SK-N-SH (cell line): ENCODE measurements around the gene WDR48. TPM values are rescaled to one million over a fixed set of nuclear protein-coding genes. Genes with fewer than 3 reads are reported as not detected.

Source experiments
- CTCF ChIA-PET: fragments of 300-600, 350-600 bp; formaldehyde crosslinking; extraction: SDS; loops from one replicate; lab custom pipeline; 2021; lab: Yijun Ruan, JAX
- POLR2A ChIA-PET: fragments of 350-600 bp; sonication (Branson Sonifier 250); formaldehyde crosslinking; extraction: SDS; loops from one replicate; lab custom pipeline; 2020; ENCODE audit warnings: antibody characterized with exemption, inconsistent platforms; lab: Yijun Ruan, JAX
- DNase-seq: peaks from one replicate; pipeline ENCODE4 v3.0.0; 2012
- H2AFZ ChIP-seq: fragments of 200-600 bp; sonication (generic); 2 replicates; pipeline ENCODE4 v1.8.1; 2016; ENCODE audit warnings: antibody characterized with exemption, mild to moderate bottlenecking, low read depth
- H3F3A ChIP-seq: fragments of 200-600 bp; sonication (generic); replicated peaks from 2 replicates; pipeline ENCODE3; 2016; ENCODE audit warnings: antibody characterized with exemption, mild to moderate bottlenecking; ENCODE audit not compliant: insufficient read depth
- H3K27ac ChIP-seq, 2 experiments: fragments of 200-500 bp in 1 of 2; fragments of 200-600 bp in 1 of 2; sonication (Bioruptor generic) in 1 of 2; sonication (generic), shearing (Covaris generic) in 1 of 2; 2 replicates each; pipeline versions ENCODE4 v1.5.1 to v1.6.1; 2014 to 2016; ENCODE audit warnings: low read depth in 2 of 2, inconsistent platforms in 1 of 2, low read length in 1 of 2, mild to moderate bottlenecking in 1 of 2, mixed read lengths in 1 of 2
- H3K27me3 ChIP-seq: fragments of 200-600 bp; sonication (generic), shearing (Covaris generic); 2 replicates; pipeline ENCODE4 v1.6.1; 2016; ENCODE audit warnings: mixed run types; ENCODE audit not compliant: insufficient read depth
- H3K36me3 ChIP-seq, 2 experiments: fragments of 200-500 bp in 1 of 2; fragments of 200-600 bp in 1 of 2; sonication (Bioruptor generic) in 1 of 2; sonication (generic) in 1 of 2; replicated peaks in 1 of 2; 2 replicates each; pipeline versions ENCODE3 to v1.5.1; 2014 to 2016; ENCODE audit warnings: low read length in 1 of 2, mild to moderate bottlenecking in 1 of 2; ENCODE audit not compliant: insufficient read depth in 2 of 2, control insufficient read depth in 1 of 2
- H3K4me1 ChIP-seq, 2 experiments: fragments of 200-500 bp in 1 of 2; fragments of 200-600 bp in 1 of 2; sonication (Bioruptor generic) in 1 of 2; sonication (generic), shearing (Covaris generic) in 1 of 2; 2 replicates each; pipeline versions ENCODE4 v1.5.1 to v1.6.1; 2014 to 2016; ENCODE audit warnings: low read depth in 1 of 2, low read length in 1 of 2, mixed run types in 1 of 2; ENCODE audit not compliant: insufficient read depth in 2 of 2, control insufficient read depth in 1 of 2
- H3K4me2 ChIP-seq: fragments of 200-600 bp; sonication (generic), shearing (Covaris generic); 2 replicates; pipeline ENCODE4 v1.6.1; 2017; ENCODE audit warnings: mixed run types
- H3K4me3 ChIP-seq, 2 experiments: fragments of 200-500 bp in 1 of 2; fragments of 200-600 bp in 1 of 2; sonication (Bioruptor generic) in 1 of 2; sonication (generic), shearing (Covaris generic) in 1 of 2; 2 replicates each; pipeline versions ENCODE4 v1.5.1 to v1.8.1; 2014 to 2016; ENCODE audit warnings: low read depth in 2 of 2, inconsistent platforms in 1 of 2, low read length in 1 of 2, mild to moderate bottlenecking in 1 of 2, mixed read lengths in 1 of 2, moderate library complexity in 1 of 2
- H3K79me2 ChIP-seq: fragments of 200-600 bp; sonication (generic); 2 replicates; pipeline ENCODE4 v1.8.1; 2017; ENCODE audit warnings: mild to moderate bottlenecking; ENCODE audit not compliant: insufficient read depth
- H3K9ac ChIP-seq: fragments of 200-600 bp; sonication (generic); 2 replicates; pipeline ENCODE4 v1.6.1; 2017; ENCODE audit warnings: mixed run types
- H3K9me2 ChIP-seq: fragments of 200-600 bp; sonication (generic); 2 replicates; pipeline ENCODE4 v1.6.1; 2017; ENCODE audit warnings: mixed run types
- H3K9me3 ChIP-seq: fragments of 200-600 bp; sonication (generic); 2 replicates; pipeline ENCODE4 v1.6.1; 2017; ENCODE audit warnings: mixed run types, mild to moderate bottlenecking, moderate library complexity
- H4K20me1 ChIP-seq: fragments of 200-600 bp; sonication (generic); 2 replicates; pipeline ENCODE4 v1.6.1; 2017; ENCODE audit warnings: mild to moderate bottlenecking, mixed run types; ENCODE audit not compliant: insufficient read depth
- MXI1 ChIP-seq: IDR thresholded peaks from 2 replicates; pipeline ENCODE4 v1.6.1; 2012; ENCODE audit warnings: mild to moderate bottlenecking, low read depth, low read length, improper control_type of control experiment
- RAD21 ChIP-seq: IDR thresholded peaks from 2 replicates; pipeline ENCODE4 v1.6.1; 2012; ENCODE audit warnings: mild to moderate bottlenecking, low read length
- RFX5 ChIP-seq: IDR thresholded peaks from 2 replicates; pipeline ENCODE4 v1.6.1; 2012; ENCODE audit warnings: mild to moderate bottlenecking, improper control_type of control experiment, low read length
- WGBS: methylation state at CpG from one replicate; pipeline ENCODE4 v1.1.6; 2017; ENCODE audit warnings: low lambda C conversion rate; 5-methylcytosine and 5-hydroxymethylcytosine counted together
- polyA plus RNA-seq, 3 experiments: library from polyadenylated mRNA; depleted of rRNA; stranded (reverse); fragments of >200 nt; gene quantifications; 2 replicates each; pipeline ENCODE4 v1.2.3, GENCODE V29; 2012
- TF ChIP-seq, protein P1 (sequence below): IDR thresholded peaks from 2 replicates; pipeline ENCODE4 v1.6.1; 2012; ENCODE audit warnings: mild to moderate bottlenecking, low read depth, low read length, moderate library complexity
- TF ChIP-seq, protein P2 (sequence below): fragments of 200-600 bp; sonication (generic); IDR thresholded peaks from 2 replicates; pipeline ENCODE4 v1.6.1; 2017; ENCODE audit warnings: antibody characterized with exemption, mild to moderate bottlenecking, moderate library complexity
- TF ChIP-seq, protein P3 (sequence below): fragments of 150-350 bp; IDR thresholded peaks from 2 replicates; pipeline ENCODE4 v1.6.1; 2017; ENCODE audit warnings: antibody characterized with exemption, low read length, low read depth, borderline replicate concordance

The WDR48 gene
- polyA plus RNA-seq, 1 of the 3 experiments (the other 2 are of a cell fraction): 12.1 TPM

GRCh38 chr3:39124876-39125840 is 73.3 kb downstream of the WDR48 start:
- H3K4me3 ChIP-seq: no peak overlapping the region
- H3K9me2 ChIP-seq: no peaks in the 10 kb centered on the region
- H3K27ac ChIP-seq: peak overlapping the region in 1 of 2 experiments; percentile 6; a peak in 1 of 4 replicates
- no peaks in the 10 kb centered on the region for H3K36me3 ChIP-seq
- H3F3A ChIP-seq: no peaks in the 10 kb centered on the region
- H4K20me1 ChIP-seq: no peaks in the 10 kb centered on the region
- H2AFZ ChIP-seq: no peak overlapping the region
- CTCF ChIA-PET: interaction anchor here (1.0 to 14.8 kb wide), 8 partner anchors 7 to 165 kb away, joined by 3 to 223 read pairs (median 8); partner anchors contain the start of gene CX3CR1
- H3K9ac ChIP-seq: no peak overlapping the region
- no peaks in the 10 kb centered on the region for H3K27me3 ChIP-seq
- H3K79me2 ChIP-seq: no peaks in the 10 kb centered on the region
- no peaks in the 10 kb centered on the region for H3K9me3 ChIP-seq
- POLR2A ChIA-PET: no interaction called here
- WGBS: 89% methylated on average over 4 of the region's 5 CpGs
- no peak for DNase-seq
- TF ChIP-seq, protein P1, sequence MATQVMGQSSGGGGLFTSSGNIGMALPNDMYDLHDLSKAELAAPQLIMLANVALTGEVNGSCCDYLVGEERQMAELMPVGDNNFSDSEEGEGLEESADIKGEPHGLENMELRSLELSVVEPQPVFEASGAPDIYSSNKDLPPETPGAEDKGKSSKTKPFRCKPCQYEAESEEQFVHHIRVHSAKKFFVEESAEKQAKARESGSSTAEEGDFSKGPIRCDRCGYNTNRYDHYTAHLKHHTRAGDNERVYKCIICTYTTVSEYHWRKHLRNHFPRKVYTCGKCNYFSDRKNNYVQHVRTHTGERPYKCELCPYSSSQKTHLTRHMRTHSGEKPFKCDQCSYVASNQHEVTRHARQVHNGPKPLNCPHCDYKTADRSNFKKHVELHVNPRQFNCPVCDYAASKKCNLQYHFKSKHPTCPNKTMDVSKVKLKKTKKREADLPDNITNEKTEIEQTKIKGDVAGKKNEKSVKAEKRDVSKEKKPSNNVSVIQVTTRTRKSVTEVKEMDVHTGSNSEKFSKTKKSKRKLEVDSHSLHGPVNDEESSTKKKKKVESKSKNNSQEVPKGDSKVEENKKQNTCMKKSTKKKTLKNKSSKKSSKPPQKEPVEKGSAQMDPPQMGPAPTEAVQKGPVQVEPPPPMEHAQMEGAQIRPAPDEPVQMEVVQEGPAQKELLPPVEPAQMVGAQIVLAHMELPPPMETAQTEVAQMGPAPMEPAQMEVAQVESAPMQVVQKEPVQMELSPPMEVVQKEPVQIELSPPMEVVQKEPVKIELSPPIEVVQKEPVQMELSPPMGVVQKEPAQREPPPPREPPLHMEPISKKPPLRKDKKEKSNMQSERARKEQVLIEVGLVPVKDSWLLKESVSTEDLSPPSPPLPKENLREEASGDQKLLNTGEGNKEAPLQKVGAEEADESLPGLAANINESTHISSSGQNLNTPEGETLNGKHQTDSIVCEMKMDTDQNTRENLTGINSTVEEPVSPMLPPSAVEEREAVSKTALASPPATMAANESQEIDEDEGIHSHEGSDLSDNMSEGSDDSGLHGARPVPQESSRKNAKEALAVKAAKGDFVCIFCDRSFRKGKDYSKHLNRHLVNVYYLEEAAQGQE: no peak
- TF ChIP-seq MXI1: no peak
- TF ChIP-seq, protein P2, sequence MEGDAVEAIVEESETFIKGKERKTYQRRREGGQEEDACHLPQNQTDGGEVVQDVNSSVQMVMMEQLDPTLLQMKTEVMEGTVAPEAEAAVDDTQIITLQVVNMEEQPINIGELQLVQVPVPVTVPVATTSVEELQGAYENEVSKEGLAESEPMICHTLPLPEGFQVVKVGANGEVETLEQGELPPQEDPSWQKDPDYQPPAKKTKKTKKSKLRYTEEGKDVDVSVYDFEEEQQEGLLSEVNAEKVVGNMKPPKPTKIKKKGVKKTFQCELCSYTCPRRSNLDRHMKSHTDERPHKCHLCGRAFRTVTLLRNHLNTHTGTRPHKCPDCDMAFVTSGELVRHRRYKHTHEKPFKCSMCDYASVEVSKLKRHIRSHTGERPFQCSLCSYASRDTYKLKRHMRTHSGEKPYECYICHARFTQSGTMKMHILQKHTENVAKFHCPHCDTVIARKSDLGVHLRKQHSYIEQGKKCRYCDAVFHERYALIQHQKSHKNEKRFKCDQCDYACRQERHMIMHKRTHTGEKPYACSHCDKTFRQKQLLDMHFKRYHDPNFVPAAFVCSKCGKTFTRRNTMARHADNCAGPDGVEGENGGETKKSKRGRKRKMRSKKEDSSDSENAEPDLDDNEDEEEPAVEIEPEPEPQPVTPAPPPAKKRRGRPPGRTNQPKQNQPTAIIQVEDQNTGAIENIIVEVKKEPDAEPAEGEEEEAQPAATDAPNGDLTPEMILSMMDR: peak; percentile 46
- TF ChIP-seq RFX5: no peak
- TF ChIP-seq, protein P3, sequence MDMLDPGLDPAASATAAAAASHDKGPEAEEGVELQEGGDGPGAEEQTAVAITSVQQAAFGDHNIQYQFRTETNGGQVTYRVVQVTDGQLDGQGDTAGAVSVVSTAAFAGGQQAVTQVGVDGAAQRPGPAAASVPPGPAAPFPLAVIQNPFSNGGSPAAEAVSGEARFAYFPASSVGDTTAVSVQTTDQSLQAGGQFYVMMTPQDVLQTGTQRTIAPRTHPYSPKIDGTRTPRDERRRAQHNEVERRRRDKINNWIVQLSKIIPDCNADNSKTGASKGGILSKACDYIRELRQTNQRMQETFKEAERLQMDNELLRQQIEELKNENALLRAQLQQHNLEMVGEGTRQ: no peak
- TF ChIP-seq RAD21: peak; percentile 38; the same call in 1 of the 2 replicates
- peak overlapping the region; percentile 37 for H3K4me2 ChIP-seq
- H3K4me1 ChIP-seq: 0 out of 4 replicates have a peak, but pooled peaks cover 0 to 6% of the 10 kb centered on the region in 2 experiments
